ENCODE measurements around the gene ARMC9.

GRCh38 chr2:231197706-231198290, 633 bp upstream of the ARMC9 start:
- no peak for TF ChIP-seq REST (IDR thresholded peaks at IDR 0.05; ENCODE audit: insufficient read depth in 1 of 2, low read depth in 2 of 2, low read length in 2 of 2)
- no peak for TF ChIP-seq POLR2AphosphoS5 (IDR thresholded peaks at IDR 0.05; ENCODE audit: low read depth, low read length)
- TF ChIP-seq SIN3A (IDR thresholded peaks at IDR 0.05; ENCODE audit: borderline replicate concordance, insufficient read depth, low read length): no peak

Data from PFSK-1 (cell line).